ENCODE measurements around the gene AGAP1. TPM values are rescaled to one million over a fixed set of nuclear protein-coding genes. Genes with fewer than 3 reads are reported as not detected.
"Not testable (repeated sequence)": the region's sequence is repeated elsewhere in the genome, so short reads cannot be mapped to it uniquely, and the experiment has no call there.

The AGAP1 gene
- polyA plus RNA-seq, 5 donors, result 14.7 to 19.2 (median 18.4) TPM

- no peak for DNase-seq
These were observed 562.3 kb downstream of the AGAP1 start for GRCh38 chr2:236056141-236056540.

- no peak for DNase-seq
These were observed 563.5 kb downstream of the AGAP1 start for GRCh38 chr2:236057375-236057774.

GRCh38 chr2:236061497-236061896, 567.7 kb downstream of the AGAP1 start:
- no peak for DNase-seq

- no peak for DNase-seq
These were observed 568.1 kb downstream of the AGAP1 start for GRCh38 chr2:236061899-236062298.

- not testable (repeated sequence) for DNase-seq
These were observed 569.0 kb downstream of the AGAP1 start for GRCh38 chr2:236062806-236063205.

- DNase-seq, result no peak
These were observed 570.2 kb downstream of the AGAP1 start for GRCh38 chr2:236063994-236064393.

GRCh38 chr2:236065314-236066160, 571.7 kb downstream of the AGAP1 start:
- no peak for DNase-seq

GRCh38 chr2:236070236-236070635, 576.4 kb downstream of the AGAP1 start:
- DNase-seq, result no peak

- DNase-seq, result no peak
These were observed 579.4 kb downstream of the AGAP1 start for GRCh38 chr2:236073246-236073645.

- DNase-seq, result no peak
These were observed 580.2 kb downstream of the AGAP1 start for GRCh38 chr2:236073867-236074655.

- DNase-seq, result no peak
These were observed 582.0 kb downstream of the AGAP1 start for GRCh38 chr2:236075802-236076201.

GRCh38 chr2:236078297-236079255, 584.7 kb downstream of the AGAP1 start:
- DNase-seq, result no peak

- no peak for DNase-seq
These were observed 586.6 kb downstream of the AGAP1 start for GRCh38 chr2:236080412-236080811.

- DNase-seq, result no peak
These were observed 587.3 kb downstream of the AGAP1 start for GRCh38 chr2:236081171-236081570.

GRCh38 chr2:236082061-236082460, 588.2 kb downstream of the AGAP1 start:
- DNase-seq, result no peak

- no peak for DNase-seq
These were observed 590.1 kb downstream of the AGAP1 start for GRCh38 chr2:236083934-236084333.

GRCh38 chr2:236085211-236085610, 591.4 kb downstream of the AGAP1 start:
- DNase-seq, result no peak

- no peak for DNase-seq
These were observed 591.8 kb downstream of the AGAP1 start for GRCh38 chr2:236085647-236086046.

- no peak for DNase-seq
These were observed 592.6 kb downstream of the AGAP1 start for GRCh38 chr2:236086403-236086970.

GRCh38 chr2:236086971-236087465, 593.2 kb downstream of the AGAP1 start:
- no peak for DNase-seq

- no peak for DNase-seq
These were observed 594.7 kb downstream of the AGAP1 start for GRCh38 chr2:236088368-236089057.
